Breast epithelium (tissue), 4 donors: ENCODE measurements around the gene CDK7. TPM values are rescaled to one million over a fixed set of nuclear protein-coding genes. Genes with fewer than 3 reads are reported as not detected.

ENCODE experiments used
- DNase-seq, 2 donors: peaks; one replicate each; pipeline ENCODE4 v3.0.0-alpha.2; 2019; ENCODE audit warnings: low spot score in 2 of 2
- H3K27ac ChIP-seq, 2 donors: fragments of 200-600 bp; sonication (generic) in 1 of 2; one replicate each; pipeline ENCODE4 v1.5.1; 2016 to 2019; ENCODE audit warnings: mild to moderate bottlenecking in 1 of 2
- H3K27me3 ChIP-seq, 2 donors: fragments of 200-600 bp; sonication (generic) in 1 of 2; one replicate each; pipeline versions ENCODE4 v1.5.1 to v1.6.0; 2017 to 2019; ENCODE audit warnings: control low read depth in 1 of 2, mild to moderate bottlenecking in 1 of 2
- H3K36me3 ChIP-seq: fragments of 200-600 bp; one replicate; pipeline ENCODE4 v1.5.1; 2019
- H3K4me1 ChIP-seq, 2 donors: fragments of 200-600 bp; sonication (generic); one replicate each; pipeline ENCODE4 v1.5.1; 2016 to 2019; ENCODE audit warnings: control low read depth in 1 of 2
- H3K4me3 ChIP-seq, 3 donors: fragments of 200-600 bp; sonication (generic); 1 replicate in 2 of 3; 2 replicates in 1 of 3; pipeline ENCODE4 v1.5.1; 2016 to 2019; ENCODE audit warnings: mild to moderate bottlenecking in 3 of 3, moderate library complexity in 2 of 3
- H3K9me3 ChIP-seq, 2 donors: fragments of 200-600 bp; sonication (generic) in 1 of 2; one replicate each; pipeline ENCODE4 v1.5.1; 2016 to 2019; ENCODE audit warnings: control low read depth in 1 of 2
- POLR2A ChIP-seq: fragments of 450-650 bp; IDR thresholded peaks from one replicate; pipeline ENCODE4 v1.6.1; 2016; ENCODE audit warnings: antibody characterized with exemption, mild to moderate bottlenecking, moderate library complexity
- POLR2AphosphoS5 ChIP-seq, 3 donors: sonication (generic); formaldehyde crosslinking; IDR thresholded peaks; one replicate each; pipeline ENCODE4 v1.6.1; 2017; ENCODE audit warnings: antibody characterized with exemption in 3 of 3
- intact Hi-C: fragments of 100-400 bp; cut with DNase I; formaldehyde crosslinking; loops from one replicate; pipeline ENCODE4 v1.15.1; 2023; ENCODE audit warnings: low total_unique reads
- total RNA-seq, 3 donors: library from RNA; depleted of rRNA; stranded (reverse); fragments of >200 nt; gene quantifications; one replicate each; pipeline ENCODE4 v1.1.0, GENCODE V29; 2016
- TF ChIP-seq, protein P1 (sequence below), 3 donors: fragments of 450-650 bp; IDR thresholded peaks; one replicate each; pipeline ENCODE4 v1.5.1; 2016 to 2017; ENCODE audit warnings: antibody characterized with exemption in 3 of 3, mild to moderate bottlenecking in 3 of 3, moderate library complexity in 3 of 3

The CDK7 gene
- total RNA-seq, 3 donors from 2014 or later, result 13.4 to 28.7 (median 20.3) TPM

- Histone ChIP-seq H3K4me3 (no peak overlapping the region), H3K27ac (no peak overlapping the region), H3K9me3 (no peaks in the 10 kb centered on the region), H3K36me3 (no peaks in the 10 kb centered on the region), H3K4me1 (no peaks in the 10 kb centered on the region), H3K27me3 (no peaks in the 10 kb centered on the region)
- TF ChIP-seq POLR2AphosphoS5 (IDR thresholded peaks at IDR 0.05), result no peak
- no peak for TF ChIP-seq POLR2A
- TF ChIP-seq, protein P1, sequence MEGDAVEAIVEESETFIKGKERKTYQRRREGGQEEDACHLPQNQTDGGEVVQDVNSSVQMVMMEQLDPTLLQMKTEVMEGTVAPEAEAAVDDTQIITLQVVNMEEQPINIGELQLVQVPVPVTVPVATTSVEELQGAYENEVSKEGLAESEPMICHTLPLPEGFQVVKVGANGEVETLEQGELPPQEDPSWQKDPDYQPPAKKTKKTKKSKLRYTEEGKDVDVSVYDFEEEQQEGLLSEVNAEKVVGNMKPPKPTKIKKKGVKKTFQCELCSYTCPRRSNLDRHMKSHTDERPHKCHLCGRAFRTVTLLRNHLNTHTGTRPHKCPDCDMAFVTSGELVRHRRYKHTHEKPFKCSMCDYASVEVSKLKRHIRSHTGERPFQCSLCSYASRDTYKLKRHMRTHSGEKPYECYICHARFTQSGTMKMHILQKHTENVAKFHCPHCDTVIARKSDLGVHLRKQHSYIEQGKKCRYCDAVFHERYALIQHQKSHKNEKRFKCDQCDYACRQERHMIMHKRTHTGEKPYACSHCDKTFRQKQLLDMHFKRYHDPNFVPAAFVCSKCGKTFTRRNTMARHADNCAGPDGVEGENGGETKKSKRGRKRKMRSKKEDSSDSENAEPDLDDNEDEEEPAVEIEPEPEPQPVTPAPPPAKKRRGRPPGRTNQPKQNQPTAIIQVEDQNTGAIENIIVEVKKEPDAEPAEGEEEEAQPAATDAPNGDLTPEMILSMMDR (IDR thresholded peaks at IDR 0.05), result no peak
- DNase-seq, result no peak
- intact Hi-C loops, result no loop called here
These were observed 34.2 kb downstream of the CDK7 start for GRCh38 chr5:69268899-69269298.

GRCh38 chr5:69270840-69271239 lies 36.2 kb downstream of the CDK7 start:
- H3K36me3 ChIP-seq, result no peaks in the 10 kb centered on the region
- H3K9me3 ChIP-seq, result no peaks in the 10 kb centered on the region
- intact Hi-C loops, result no loop called here
- H3K4me1 ChIP-seq, result no peaks in the 10 kb centered on the region
- DNase-seq, result no peak
- H3K4me3 ChIP-seq, result no peak overlapping the region
- no peak overlapping the region for H3K27ac ChIP-seq
- H3K27me3 ChIP-seq, result no peaks in the 10 kb centered on the region
- TF ChIP-seq, protein P1 (IDR thresholded peaks at IDR 0.05), result no peak
- TF ChIP-seq POLR2AphosphoS5 (IDR thresholded peaks at IDR 0.05) (no peak), POLR2A (no peak)

- Histone ChIP-seq H3K9me3 (no peaks in the 10 kb centered on the region), H3K4me1 (no peaks in the 10 kb centered on the region), H3K27me3 (no peaks in the 10 kb centered on the region), H3K4me3 (no peak overlapping the region), H3K36me3 (no peaks in the 10 kb centered on the region), H3K27ac (no peak overlapping the region)
- intact Hi-C loops, result no loop called here
- no peak for TF ChIP-seq POLR2AphosphoS5 (IDR thresholded peaks at IDR 0.05)
- TF ChIP-seq, protein P1 (IDR thresholded peaks at IDR 0.05), result no peak
- TF ChIP-seq POLR2A, result no peak
- DNase-seq, result no peak
These were observed 36.7 kb downstream of the CDK7 start for GRCh38 chr5:69271376-69271775.

DNA sequence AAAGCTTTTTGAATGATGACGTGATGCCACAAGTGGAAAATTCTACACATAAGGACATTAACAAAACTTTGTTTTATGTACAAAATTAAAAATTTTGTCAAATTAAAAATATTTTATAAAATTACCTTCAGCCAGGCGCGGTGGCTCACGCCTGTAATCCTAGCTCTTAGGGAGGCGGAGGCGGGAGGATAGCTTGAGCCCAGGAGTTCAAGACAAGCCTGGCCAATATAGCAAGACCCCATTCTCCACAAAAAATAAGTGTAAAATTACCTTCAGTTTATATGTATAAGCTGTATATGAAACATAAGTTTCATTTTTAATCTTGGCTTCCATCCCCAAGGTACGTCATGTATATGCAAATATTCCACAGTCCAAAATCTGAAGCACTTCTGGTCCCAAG lies 40.9 kb downstream of the CDK7 start:
- DNase-seq, result no peak
- Histone ChIP-seq H3K4me1 (no peaks in the 10 kb centered on the region), H3K27me3 (no peaks in the 10 kb centered on the region), H3K4me3 (no peak overlapping the region), H3K36me3 (no peaks in the 10 kb centered on the region), H3K27ac (no peak overlapping the region), H3K9me3 (no peaks in the 10 kb centered on the region)
- intact Hi-C loops, result no loop called here
- TF ChIP-seq POLR2AphosphoS5 (IDR thresholded peaks at IDR 0.05), result no peak
- TF ChIP-seq, protein P1 (IDR thresholded peaks at IDR 0.05), result no peak
- no peak for TF ChIP-seq POLR2A

DNA sequence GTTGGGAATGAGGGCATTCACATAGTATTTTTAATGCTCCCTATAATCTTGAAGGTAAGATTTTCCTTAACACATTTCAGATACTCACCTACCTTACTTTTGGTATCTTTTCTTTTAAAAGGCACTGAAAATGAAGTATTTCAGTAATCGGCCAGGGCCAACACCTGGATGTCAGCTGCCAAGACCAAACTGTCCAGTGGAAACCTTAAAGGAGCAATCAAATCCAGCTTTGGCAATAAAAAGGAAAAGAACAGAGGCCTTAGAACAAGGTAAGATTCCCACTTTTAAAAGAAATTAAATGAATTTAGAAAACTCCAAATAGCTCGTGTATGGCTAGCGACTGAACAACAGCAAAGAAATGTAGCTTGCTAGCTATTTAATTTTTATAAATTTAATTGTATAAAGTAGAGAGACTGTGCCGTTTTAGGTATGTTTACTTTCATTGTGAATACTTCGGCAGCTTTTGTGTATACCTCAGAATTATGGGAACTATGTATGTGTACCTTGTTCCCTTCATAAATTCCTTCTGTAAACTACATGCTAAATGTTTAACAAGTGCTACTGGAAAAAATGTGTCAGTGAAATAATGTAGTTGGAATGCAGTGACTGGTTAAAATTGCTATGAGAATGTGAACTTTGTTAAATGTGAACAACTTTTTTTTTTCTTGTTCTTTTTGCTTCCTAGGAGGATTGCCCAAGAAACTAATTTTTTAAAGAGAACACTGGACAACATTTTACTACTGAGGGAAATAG lies 41.9 kb downstream of the CDK7 start:
- intact Hi-C loops, result no loop called here
- Histone ChIP-seq H3K36me3 (no peaks in the 10 kb centered on the region), H3K4me1 (no peaks in the 10 kb centered on the region), H3K9me3 (no peaks in the 10 kb centered on the region), H3K27me3 (no peaks in the 10 kb centered on the region), H3K27ac (no peak overlapping the region), H3K4me3 (no peak overlapping the region)
- TF ChIP-seq, protein P1 (IDR thresholded peaks at IDR 0.05), result no peak
- TF ChIP-seq POLR2A (no peak), POLR2AphosphoS5 (IDR thresholded peaks at IDR 0.05) (no peak)
- no peak for DNase-seq
